ENCODE measurements around the gene KCNMB1.

Gene KCNMB1

GRCh38 chr5:170365831-170366230 lies 23.3 kb downstream of the KCNMB1 start:
- no peak for DNase-seq (ENCODE audit: extremely low read depth, low read depth)

GRCh38 chr5:170365011-170365410 lies 24.2 kb downstream of the KCNMB1 start:
- no peak for TF ChIP-seq CTCF (IDR thresholded peaks at IDR 0.05; ENCODE audit: low read depth, low read length)
- DNase-seq (ENCODE audit: extremely low read depth, low read depth) = no peak

More at GRCh38 chr5:170365831-170366230, 23.3 kb downstream of the KCNMB1 start:
- TF ChIP-seq CTCF (IDR thresholded peaks at IDR 0.05; ENCODE audit: low read depth, low read length) = no peak

- DNase-seq (ENCODE audit: extremely low read depth, low read depth) = no peak
- TF ChIP-seq CTCF (IDR thresholded peaks at IDR 0.05; ENCODE audit: low read depth, low read length) = no peak
Measured at GRCh38 chr5:170363671-170364070, 25.5 kb downstream of the KCNMB1 start.

GRCh38 chr5:170362656-170363055 lies 26.5 kb downstream of the KCNMB1 start:
- TF ChIP-seq CTCF (IDR thresholded peaks at IDR 0.05; ENCODE audit: low read depth, low read length) = no peak
- DNase-seq (ENCODE audit: extremely low read depth, low read depth) = no peak

GRCh38 chr5:170362102-170362501 lies 27.1 kb downstream of the KCNMB1 start:
- no peak for TF ChIP-seq CTCF (IDR thresholded peaks at IDR 0.05; ENCODE audit: low read depth, low read length)
- DNase-seq (ENCODE audit: extremely low read depth, low read depth) = no peak

GRCh38 chr5:170361616-170362015 lies 27.6 kb downstream of the KCNMB1 start:
- TF ChIP-seq CTCF (IDR thresholded peaks at IDR 0.05; ENCODE audit: low read depth, low read length) = no peak
- no peak for DNase-seq (ENCODE audit: extremely low read depth, low read depth)

GRCh38 chr5:170361116-170361515 lies 28.1 kb downstream of the KCNMB1 start:
- DNase-seq (ENCODE audit: extremely low read depth, low read depth) = no peak
- no peak for TF ChIP-seq CTCF (IDR thresholded peaks at IDR 0.05; ENCODE audit: low read depth, low read length)

All from AG09319 (cell line).